ENCODE data around the gene NEBL. TPM values are rescaled to one million over a fixed set of nuclear protein-coding genes. Genes with fewer than 3 reads are reported as not detected.

Gene NEBL
- total and polyA plus RNA-seq, 2 experiments from 2014 or later: 6.3 to 12.3 TPM

- Histone ChIP-seq H3K9me2 (replicated peaks; ENCODE audit: insufficient read depth) (no peaks in the 10 kb centered on the region), H3K4me3 (no peak overlapping the region), H2AFZ (no peak overlapping the region), H3K27me3 (no peaks in the 10 kb centered on the region), H3K79me2 (no peaks in the 10 kb centered on the region), H4K20me1 (ENCODE audit: insufficient read depth, poor library complexity, severe bottlenecking) (no peaks in the 10 kb centered on the region), H3K36me3 (replicated peaks; ENCODE audit: insufficient read depth, low read depth) (no peaks in the 10 kb centered on the region), H3K4me2 (no peak overlapping the region), H3K4me1 (ENCODE audit: insufficient read depth) (no peaks in the 10 kb centered on the region), H3K27ac (no peak overlapping the region), H3K9me3 (ENCODE audit: low read depth) (no peaks in the 10 kb centered on the region)
- TF ChIP-seq CTCF (IDR thresholded peaks at IDR 0.05; ENCODE audit: poor library complexity) (no peak), EZH2 (IDR thresholded peaks at IDR 0.05; ENCODE audit: borderline replicate concordance) (no peak), EZH2phosphoT487 (IDR thresholded peaks at IDR 0.05; ENCODE audit: low read depth, severe bottlenecking, unreplicated experiment) (no peak)
- no peak for DNase-seq (ENCODE audit: low spot score)
- WGBS (ENCODE audit: low lambda C conversion rate, missing lambda C conversion rate): 87% methylated on average over 5 of the region's 5 CpGs
Observed at GRCh38 chr10:20814116-20814515, 83.0 kb downstream of the NEBL start.

- Histone ChIP-seq H4K20me1 (ENCODE audit: insufficient read depth, poor library complexity, severe bottlenecking) (no peaks in the 10 kb centered on the region), H3K9me3 (ENCODE audit: low read depth) (no peaks in the 10 kb centered on the region)
Observed at GRCh38 chr10:20811131-20811530, 86.0 kb downstream of the NEBL start.

GRCh38 chr10:20809631-20810030, 87.5 kb downstream of the NEBL start:
- DNase-seq (ENCODE audit: low spot score): no peak
- H3K36me3 ChIP-seq (replicated peaks; ENCODE audit: insufficient read depth, low read depth): no peaks in the 10 kb centered on the region
- H3K9me2 ChIP-seq (replicated peaks; ENCODE audit: insufficient read depth): no peaks in the 10 kb centered on the region
- TF ChIP-seq EZH2phosphoT487 (IDR thresholded peaks at IDR 0.05; ENCODE audit: low read depth, severe bottlenecking, unreplicated experiment) (no peak), EZH2 (IDR thresholded peaks at IDR 0.05; ENCODE audit: borderline replicate concordance) (no peak), CTCF (IDR thresholded peaks at IDR 0.05; ENCODE audit: poor library complexity) (no peak)
- H3K79me2 ChIP-seq: no peaks in the 10 kb centered on the region
- no peak overlapping the region for H3K27ac ChIP-seq
- no peaks in the 10 kb centered on the region for H3K9me3 ChIP-seq (ENCODE audit: low read depth)
- H3K27me3 ChIP-seq: no peaks in the 10 kb centered on the region
- no peak overlapping the region for H2AFZ ChIP-seq
- no peak overlapping the region for H3K4me2 ChIP-seq
- no peaks in the 10 kb centered on the region for H3K4me1 ChIP-seq (ENCODE audit: insufficient read depth)
- 95% methylated on average over 2 of the region's 2 CpGs for WGBS (ENCODE audit: low lambda C conversion rate, missing lambda C conversion rate)
- no peak overlapping the region for H3K4me3 ChIP-seq
- H4K20me1 ChIP-seq (ENCODE audit: insufficient read depth, poor library complexity, severe bottlenecking): no peaks in the 10 kb centered on the region

More at GRCh38 chr10:20811131-20811530, 86.0 kb downstream of the NEBL start:
- no peaks in the 10 kb centered on the region for H3K79me2 ChIP-seq
- no peaks in the 10 kb centered on the region for H3K27me3 ChIP-seq
- H2AFZ ChIP-seq: no peak overlapping the region
- TF ChIP-seq CTCF (IDR thresholded peaks at IDR 0.05; ENCODE audit: poor library complexity) (no peak), EZH2 (IDR thresholded peaks at IDR 0.05; ENCODE audit: borderline replicate concordance) (no peak), EZH2phosphoT487 (IDR thresholded peaks at IDR 0.05; ENCODE audit: low read depth, severe bottlenecking, unreplicated experiment) (no peak)
- H3K4me2 ChIP-seq: no peak overlapping the region
- no peak overlapping the region for H3K27ac ChIP-seq
- no peaks in the 10 kb centered on the region for H3K9me2 ChIP-seq (replicated peaks; ENCODE audit: insufficient read depth)
- H3K36me3 ChIP-seq (replicated peaks; ENCODE audit: insufficient read depth, low read depth): no peaks in the 10 kb centered on the region
- 52% methylated on average over 2 of the region's 2 CpGs for WGBS (ENCODE audit: low lambda C conversion rate, missing lambda C conversion rate)
- H3K4me1 ChIP-seq (ENCODE audit: insufficient read depth): no peaks in the 10 kb centered on the region
- H3K4me3 ChIP-seq: no peak overlapping the region
- no peak for DNase-seq (ENCODE audit: low spot score)

GRCh38 chr10:20806487-20806886, 90.6 kb downstream of the NEBL start:
- Histone ChIP-seq H3K27me3 (no peaks in the 10 kb centered on the region), H4K20me1 (ENCODE audit: insufficient read depth, poor library complexity, severe bottlenecking) (no peaks in the 10 kb centered on the region), H3K4me3 (no peak overlapping the region), H2AFZ (no peak overlapping the region), H3K9me2 (replicated peaks; ENCODE audit: insufficient read depth) (no peaks in the 10 kb centered on the region), H3K9me3 (ENCODE audit: low read depth) (no peaks in the 10 kb centered on the region), H3K4me2 (no peak overlapping the region), H3K27ac (no peak overlapping the region), H3K79me2 (no peaks in the 10 kb centered on the region), H3K36me3 (replicated peaks; ENCODE audit: insufficient read depth, low read depth) (no peaks in the 10 kb centered on the region), H3K4me1 (ENCODE audit: insufficient read depth) (no peaks in the 10 kb centered on the region)
- WGBS (ENCODE audit: low lambda C conversion rate, missing lambda C conversion rate): 72% methylated on average over 3 of the region's 3 CpGs
- TF ChIP-seq EZH2phosphoT487 (IDR thresholded peaks at IDR 0.05; ENCODE audit: low read depth, severe bottlenecking, unreplicated experiment) (no peak), EZH2 (IDR thresholded peaks at IDR 0.05; ENCODE audit: borderline replicate concordance) (no peak), CTCF (IDR thresholded peaks at IDR 0.05; ENCODE audit: poor library complexity) (no peak)
- DNase-seq (ENCODE audit: low spot score): no peak
